Measurements from ENCODE around the gene INTU.

DNA sequence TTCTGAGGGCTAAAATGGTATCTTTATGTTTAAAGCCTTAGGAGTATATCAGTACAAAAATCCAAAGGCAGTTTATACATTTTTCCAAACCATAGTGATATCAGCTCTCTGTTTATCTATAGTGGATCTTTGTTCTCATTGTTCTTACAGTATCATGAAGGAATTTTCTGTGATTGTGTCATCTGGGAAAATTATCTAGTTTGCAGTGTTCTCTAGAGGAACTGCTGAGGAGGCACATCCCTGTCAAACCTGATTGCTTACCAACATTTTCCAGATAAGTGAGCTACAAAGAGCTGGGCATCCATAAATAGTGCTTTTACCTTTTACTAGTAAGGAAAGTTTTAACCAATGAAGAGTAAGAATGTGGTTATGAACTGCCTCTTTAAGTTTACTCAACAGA lies 52.5 kb downstream of the INTU start:
- TF ChIP-seq, protein P1, sequence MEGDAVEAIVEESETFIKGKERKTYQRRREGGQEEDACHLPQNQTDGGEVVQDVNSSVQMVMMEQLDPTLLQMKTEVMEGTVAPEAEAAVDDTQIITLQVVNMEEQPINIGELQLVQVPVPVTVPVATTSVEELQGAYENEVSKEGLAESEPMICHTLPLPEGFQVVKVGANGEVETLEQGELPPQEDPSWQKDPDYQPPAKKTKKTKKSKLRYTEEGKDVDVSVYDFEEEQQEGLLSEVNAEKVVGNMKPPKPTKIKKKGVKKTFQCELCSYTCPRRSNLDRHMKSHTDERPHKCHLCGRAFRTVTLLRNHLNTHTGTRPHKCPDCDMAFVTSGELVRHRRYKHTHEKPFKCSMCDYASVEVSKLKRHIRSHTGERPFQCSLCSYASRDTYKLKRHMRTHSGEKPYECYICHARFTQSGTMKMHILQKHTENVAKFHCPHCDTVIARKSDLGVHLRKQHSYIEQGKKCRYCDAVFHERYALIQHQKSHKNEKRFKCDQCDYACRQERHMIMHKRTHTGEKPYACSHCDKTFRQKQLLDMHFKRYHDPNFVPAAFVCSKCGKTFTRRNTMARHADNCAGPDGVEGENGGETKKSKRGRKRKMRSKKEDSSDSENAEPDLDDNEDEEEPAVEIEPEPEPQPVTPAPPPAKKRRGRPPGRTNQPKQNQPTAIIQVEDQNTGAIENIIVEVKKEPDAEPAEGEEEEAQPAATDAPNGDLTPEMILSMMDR (conservative IDR thresholded peaks at IDR 0.05) = no peak
- no peak for TF ChIP-seq ZFX (IDR thresholded peaks at IDR 0.05)

All from C4-2B (cell line).